KMS-11 (cell line): ENCODE results near the gene SMG1.
A peak's percentile ranks its signal among the peaks of the same experiment; 100 is the strongest.
"Not testable (repeated sequence)": the region's sequence is repeated elsewhere in the genome, so short reads cannot be mapped to it uniquely, and the experiment has no call there.

ENCODE experiments used
- H2AFZ ChIP-seq: fragments of 200-600 bp; sonication (generic); 2 replicates; pipeline ENCODE4 v1.6.1; 2016; ENCODE audit warnings: antibody characterized with exemption, mixed run types, low read depth
- H3K27ac ChIP-seq: fragments of 200-600 bp; sonication (generic); 2 replicates; pipeline ENCODE4 v1.6.1; 2016; ENCODE audit warnings: mild to moderate bottlenecking, mixed run types
- H3K27me3 ChIP-seq: fragments of 200-600 bp; sonication (generic); 2 replicates; pipeline ENCODE4 v1.6.1; 2017; ENCODE audit warnings: mild to moderate bottlenecking, low read depth, mixed run types, moderate library complexity; ENCODE audit not compliant: insufficient read depth
- H3K36me3 ChIP-seq: fragments of 200-600 bp; sonication (generic); 2 replicates; pipeline ENCODE4 v1.6.1; 2017; ENCODE audit warnings: mild to moderate bottlenecking, mixed run types; ENCODE audit not compliant: insufficient read depth
- H3K4me1 ChIP-seq: fragments of 200-600 bp; sonication (generic); 2 replicates; pipeline ENCODE4 v1.6.1; 2016; ENCODE audit warnings: mild to moderate bottlenecking, low read depth, mixed run types; ENCODE audit not compliant: poor library complexity, severe bottlenecking
- H3K4me2 ChIP-seq: fragments of 200-600 bp; sonication (generic); 2 replicates; pipeline ENCODE4 v1.7.0; 2016; ENCODE audit warnings: mild to moderate bottlenecking, mixed run types
- H3K4me3 ChIP-seq: fragments of 200-600 bp; sonication (generic); IDR thresholded peaks from 2 replicates; pipeline ENCODE4 v1.6.1; 2017; ENCODE audit warnings: low read depth, low read length, mixed read lengths; ENCODE audit not compliant: insufficient read depth
- H3K79me2 ChIP-seq: fragments of 200-600 bp; sonication (generic); 2 replicates; pipeline ENCODE4 v1.6.1; 2016; ENCODE audit warnings: low read depth, mixed run types; ENCODE audit not compliant: insufficient read depth
- H3K9ac ChIP-seq: fragments of 200-600 bp; sonication (generic); 2 replicates; pipeline ENCODE4 v1.6.1; 2016; ENCODE audit warnings: mild to moderate bottlenecking, mixed run types
- H4K20me1 ChIP-seq: fragments of 200-600 bp; sonication (generic); 2 replicates; pipeline ENCODE4 v1.6.1; 2016; ENCODE audit warnings: mild to moderate bottlenecking, mixed run types; ENCODE audit not compliant: insufficient read depth
- TF ChIP-seq, protein P1 (sequence below): fragments of 200-600 bp; sonication (generic); conservative IDR thresholded peaks from 2 replicates; pipeline ENCODE4 v1.6.1; 2017; ENCODE audit warnings: low read depth, mild to moderate bottlenecking, antibody characterized with exemption, low read length, moderate library complexity, mixed read lengths

Gene SMG1

GRCh38 chr16:18759598-18760520 is 166.3 kb downstream of the SMG1 start:
- TF ChIP-seq, protein P1, sequence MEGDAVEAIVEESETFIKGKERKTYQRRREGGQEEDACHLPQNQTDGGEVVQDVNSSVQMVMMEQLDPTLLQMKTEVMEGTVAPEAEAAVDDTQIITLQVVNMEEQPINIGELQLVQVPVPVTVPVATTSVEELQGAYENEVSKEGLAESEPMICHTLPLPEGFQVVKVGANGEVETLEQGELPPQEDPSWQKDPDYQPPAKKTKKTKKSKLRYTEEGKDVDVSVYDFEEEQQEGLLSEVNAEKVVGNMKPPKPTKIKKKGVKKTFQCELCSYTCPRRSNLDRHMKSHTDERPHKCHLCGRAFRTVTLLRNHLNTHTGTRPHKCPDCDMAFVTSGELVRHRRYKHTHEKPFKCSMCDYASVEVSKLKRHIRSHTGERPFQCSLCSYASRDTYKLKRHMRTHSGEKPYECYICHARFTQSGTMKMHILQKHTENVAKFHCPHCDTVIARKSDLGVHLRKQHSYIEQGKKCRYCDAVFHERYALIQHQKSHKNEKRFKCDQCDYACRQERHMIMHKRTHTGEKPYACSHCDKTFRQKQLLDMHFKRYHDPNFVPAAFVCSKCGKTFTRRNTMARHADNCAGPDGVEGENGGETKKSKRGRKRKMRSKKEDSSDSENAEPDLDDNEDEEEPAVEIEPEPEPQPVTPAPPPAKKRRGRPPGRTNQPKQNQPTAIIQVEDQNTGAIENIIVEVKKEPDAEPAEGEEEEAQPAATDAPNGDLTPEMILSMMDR = peak; percentile 62
- not testable (repeated sequence) for H3K4me1 ChIP-seq, H3K36me3 ChIP-seq, H3K27me3 ChIP-seq, H3K79me2 ChIP-seq, H3K27ac ChIP-seq, H4K20me1 ChIP-seq, H3K9ac ChIP-seq, H3K4me2 ChIP-seq, H2AFZ ChIP-seq, H3K4me3 ChIP-seq

GRCh38 chr16:18757960-18758660 is 168.1 kb downstream of the SMG1 start:
- H3K4me3 ChIP-seq, H3K4me2 ChIP-seq, H3K79me2 ChIP-seq: not testable (repeated sequence)

GRCh38 chr16:18756639-18757038 is 169.6 kb downstream of the SMG1 start:
- H3K4me2 ChIP-seq, H3K9ac ChIP-seq, H3K79me2 ChIP-seq, H3K4me1 ChIP-seq, H3K27ac ChIP-seq, H4K20me1 ChIP-seq, H3K4me3 ChIP-seq, H2AFZ ChIP-seq, H3K27me3 ChIP-seq, H3K36me3 ChIP-seq: not testable (repeated sequence)

More at GRCh38 chr16:18757960-18758660, 168.1 kb downstream of the SMG1 start:
- not testable (repeated sequence) for H3K27ac ChIP-seq, H3K27me3 ChIP-seq, H4K20me1 ChIP-seq, H2AFZ ChIP-seq, H3K36me3 ChIP-seq, H3K9ac ChIP-seq, H3K4me1 ChIP-seq
